Activated CD8-positive, alpha-beta memory T cell treated with anti-CD3 and anti-CD28 coated beads for 48 hours (primary cell): ENCODE data around the gene ATG16L2.

Experiments used
- DNase-seq, 3 experiments: peaks; one replicate each; pipeline ENCODE4 v3.0.0-alpha.2; 2020; ENCODE audit warnings: low read depth in 2 of 3, low spot score in 2 of 3

The ATG16L2 gene

GRCh38 chr11:72814286-72815109, at the start of gene ATG16L2:
Gene ATG16L2, plus strand, starts transcription at chr11:72814411. Its CDS starts 35 bp downstream, at chr11:72814446.
- peak; percentile 35 to 87 (median 61) for DNase-seq

- no peak for DNase-seq
These were observed 49.7 kb upstream of the ATG16L2 start for GRCh38 chr11:72764503-72764902.

GRCh38 chr11:72766152-72766902, 47.9 kb upstream of the ATG16L2 start:
- DNase-seq = no peak

GRCh38 chr11:72767203-72768062, 46.8 kb upstream of the ATG16L2 start:
- no peak for DNase-seq

GRCh38 chr11:72768581-72768980, 45.6 kb upstream of the ATG16L2 start:
- no peak for DNase-seq

GRCh38 chr11:72769680-72770079, 44.5 kb upstream of the ATG16L2 start:
- no peak for DNase-seq

- no peak for DNase-seq
These were observed 43.4 kb upstream of the ATG16L2 start for GRCh38 chr11:72770799-72771198.

- DNase-seq = no peak
These were observed 42.7 kb upstream of the ATG16L2 start for GRCh38 chr11:72771507-72771906.

GRCh38 chr11:72772059-72772458, 42.2 kb upstream of the ATG16L2 start:
- no peak for DNase-seq

GRCh38 chr11:72773291-72773690, 40.9 kb upstream of the ATG16L2 start:
- no peak for DNase-seq

GRCh38 chr11:72773696-72774095, 40.5 kb upstream of the ATG16L2 start:
- DNase-seq = no peak

- DNase-seq = no peak
These were observed 39.7 kb upstream of the ATG16L2 start for GRCh38 chr11:72774499-72774898.

GRCh38 chr11:72775288-72776110, 38.7 kb upstream of the ATG16L2 start:
- no peak for DNase-seq

GRCh38 chr11:72776117-72776843, 37.9 kb upstream of the ATG16L2 start:
- DNase-seq = no peak

- DNase-seq = no peak
These were observed 37.1 kb upstream of the ATG16L2 start for GRCh38 chr11:72776844-72777754.

- no peak for DNase-seq
These were observed 36.4 kb upstream of the ATG16L2 start for GRCh38 chr11:72777755-72778278.

GRCh38 chr11:72778535-72779494, 35.4 kb upstream of the ATG16L2 start:
- DNase-seq = no peak
